AG10803 (cell line): ENCODE results near the gene CHCHD3.
"Not testable (repeated sequence)": the region's sequence is repeated elsewhere in the genome, so short reads cannot be mapped to it uniquely, and the experiment has no call there.

Experiments
- DNase-seq: peaks from one replicate; pipeline ENCODE4 v3.0.0; 2010; ENCODE audit warnings: low read depth
- H3K4me3 ChIP-seq: 2 replicates; pipeline ENCODE4 v1.5.1; 2011; ENCODE audit warnings: mild to moderate bottlenecking, low read length, control low read depth
- TF ChIP-seq, protein P1 (sequence below): conservative IDR thresholded peaks from 2 replicates; pipeline ENCODE4 v1.5.1; 2011; ENCODE audit warnings: mild to moderate bottlenecking, low read length, control low read depth, inconsistent platforms

The CHCHD3 gene

GRCh38 chr7:133036289-133036688, 45.6 kb downstream of the CHCHD3 start:
- TF ChIP-seq, protein P1, sequence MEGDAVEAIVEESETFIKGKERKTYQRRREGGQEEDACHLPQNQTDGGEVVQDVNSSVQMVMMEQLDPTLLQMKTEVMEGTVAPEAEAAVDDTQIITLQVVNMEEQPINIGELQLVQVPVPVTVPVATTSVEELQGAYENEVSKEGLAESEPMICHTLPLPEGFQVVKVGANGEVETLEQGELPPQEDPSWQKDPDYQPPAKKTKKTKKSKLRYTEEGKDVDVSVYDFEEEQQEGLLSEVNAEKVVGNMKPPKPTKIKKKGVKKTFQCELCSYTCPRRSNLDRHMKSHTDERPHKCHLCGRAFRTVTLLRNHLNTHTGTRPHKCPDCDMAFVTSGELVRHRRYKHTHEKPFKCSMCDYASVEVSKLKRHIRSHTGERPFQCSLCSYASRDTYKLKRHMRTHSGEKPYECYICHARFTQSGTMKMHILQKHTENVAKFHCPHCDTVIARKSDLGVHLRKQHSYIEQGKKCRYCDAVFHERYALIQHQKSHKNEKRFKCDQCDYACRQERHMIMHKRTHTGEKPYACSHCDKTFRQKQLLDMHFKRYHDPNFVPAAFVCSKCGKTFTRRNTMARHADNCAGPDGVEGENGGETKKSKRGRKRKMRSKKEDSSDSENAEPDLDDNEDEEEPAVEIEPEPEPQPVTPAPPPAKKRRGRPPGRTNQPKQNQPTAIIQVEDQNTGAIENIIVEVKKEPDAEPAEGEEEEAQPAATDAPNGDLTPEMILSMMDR = no peak
- DNase-seq = no peak
- no peak overlapping the region for H3K4me3 ChIP-seq

GRCh38 chr7:133035240-133035639, 46.6 kb downstream of the CHCHD3 start:
- DNase-seq, H3K4me3 ChIP-seq: not testable (repeated sequence)

- no peak overlapping the region for H3K4me3 ChIP-seq
- TF ChIP-seq, protein P1 = no peak
- DNase-seq = no peak
Measured at GRCh38 chr7:133030346-133030745, 51.5 kb downstream of the CHCHD3 start.

- H3K4me3 ChIP-seq = no peak overlapping the region
- TF ChIP-seq, protein P1 = no peak
- no peak for DNase-seq
Measured at GRCh38 chr7:133029463-133029862, 52.4 kb downstream of the CHCHD3 start.

GRCh38 chr7:133027397-133027796, 54.5 kb downstream of the CHCHD3 start:
- TF ChIP-seq, protein P1 = no peak
- H3K4me3 ChIP-seq = no peak overlapping the region
- no peak for DNase-seq

DNA sequence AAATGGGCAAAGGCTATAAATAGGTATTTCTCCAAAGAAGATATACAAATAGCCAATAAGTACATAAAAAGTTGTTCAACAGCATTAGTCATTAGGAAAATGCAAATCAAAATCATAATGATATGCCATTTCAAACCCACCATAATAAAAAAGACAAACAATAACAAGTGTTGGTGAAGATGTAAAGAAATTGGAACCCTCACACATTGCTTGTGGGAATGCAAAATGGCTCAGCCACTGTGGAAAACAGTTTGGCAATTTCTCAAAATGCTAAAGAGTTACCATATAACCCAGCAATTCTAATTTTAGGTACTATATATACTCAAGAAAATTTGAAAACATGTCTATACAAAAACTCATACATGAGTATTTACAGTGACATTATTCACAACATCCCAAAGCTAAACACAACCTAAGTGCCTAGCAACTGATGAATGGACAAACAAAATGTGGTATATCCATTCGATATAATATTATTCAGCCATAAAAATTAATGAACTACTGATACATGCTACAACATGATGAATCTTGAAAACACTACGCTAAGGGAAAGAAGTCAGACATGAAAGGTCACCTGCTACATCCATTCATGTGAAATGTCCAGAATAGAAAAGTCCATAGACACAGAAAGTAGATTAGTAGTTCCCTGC, 55.6 kb downstream of the CHCHD3 start:
- no peak for DNase-seq
- H3K4me3 ChIP-seq = no peak overlapping the region
- TF ChIP-seq, protein P1 = no peak

GRCh38 chr7:133025056-133025455, 56.8 kb downstream of the CHCHD3 start:
- DNase-seq = no peak
- TF ChIP-seq, protein P1 = no peak
- H3K4me3 ChIP-seq = no peak overlapping the region
